OCI-LY3 (cell line): Measurements from ENCODE around the gene NAT14.

Experiments used
- H2AFZ ChIP-seq: fragments of 200-600, 300-600 bp; shearing (Covaris generic); 2 replicates; pipeline ENCODE4 v1.6.0; 2014; ENCODE audit warnings: antibody characterized with exemption, low read depth, low read length
- H3K27ac ChIP-seq: fragments of 200-600, 300-600 bp; sonication (generic); 2 replicates; pipeline ENCODE4 v1.5.1; 2014; ENCODE audit warnings: mild to moderate bottlenecking, low read length, moderate library complexity, mixed read lengths
- H3K27me3 ChIP-seq: fragments of 200-600, 300-600 bp; sonication (generic); 2 replicates; pipeline ENCODE4 v1.6.1; 2014; ENCODE audit warnings: low read depth, low read length, mixed read lengths
- H3K36me3 ChIP-seq: fragments of 200-600, 300-600 bp; sonication (generic); replicated peaks from 2 replicates; pipeline ENCODE3; 2014; ENCODE audit warnings: low read depth, low read length, mixed read lengths
- H3K4me1 ChIP-seq: fragments of 300-600, 200-600 bp; sonication (generic); 2 replicates; pipeline ENCODE4 v1.6.1; 2014; ENCODE audit warnings: low read length, mixed read lengths
- H3K4me2 ChIP-seq: fragments of 200-600, 300-600 bp; sonication (generic); 2 replicates; pipeline ENCODE4 v1.6.1; 2014; ENCODE audit warnings: low read length, mixed read lengths
- H3K4me3 ChIP-seq: fragments of 300-600, 200-600 bp; sonication (generic); 2 replicates; pipeline ENCODE4 v1.5.1; 2014; ENCODE audit warnings: antibody characterized with exemption, mild to moderate bottlenecking, low read length, moderate library complexity
- H3K79me2 ChIP-seq: fragments of 300-600, 200-600 bp; shearing (Covaris generic); 2 replicates; pipeline ENCODE4 v1.6.1; 2014; ENCODE audit warnings: mild to moderate bottlenecking, low read length, mixed read lengths
- H3K9ac ChIP-seq: fragments of 300-600, 200-600 bp; shearing (Covaris generic); 2 replicates; pipeline ENCODE4 v1.6.0; 2014; ENCODE audit warnings: mild to moderate bottlenecking, low read length, moderate library complexity
- H3K9me3 ChIP-seq: fragments of 200-600, 300-600 bp; shearing (Covaris generic); 2 replicates; pipeline ENCODE4 v1.6.1; 2014; ENCODE audit warnings: low read length, mixed read lengths; ENCODE audit not compliant: insufficient read depth
- H4K20me1 ChIP-seq: fragments of 200-600, 300-600 bp; sonication (generic); 2 replicates; pipeline ENCODE4 v1.6.1; 2016; ENCODE audit warnings: low read length, mixed read lengths; ENCODE audit not compliant: insufficient read depth
- EZH2phosphoT487 ChIP-seq: fragments of 200-600 bp; shearing (Covaris generic); IDR thresholded peaks from 2 replicates; pipeline ENCODE4 v1.6.1; 2018; ENCODE audit warnings: antibody characterized with exemption, mixed run types, low read depth
- TF ChIP-seq, protein P1 (sequence below): fragments of 200-600, 300-600 bp; sonication (generic); IDR thresholded peaks from 2 replicates; pipeline ENCODE4 v1.5.1; 2014; ENCODE audit warnings: antibody characterized with exemption, low read length, low read depth

NAT14 gene

GRCh38 chr19:55455576-55456235 is 29.3 kb upstream of the NAT14 start:
- Histone ChIP-seq H3K4me1 (peaks cover 4% of the 10 kb centered on the region), H3K4me3 (no peak overlapping the region), H3K9me3 (no peaks in the 10 kb centered on the region), H3K27me3 (no peaks in the 10 kb centered on the region), H3K27ac (no peak overlapping the region), H3K9ac (no peak overlapping the region), H3K79me2 (no peaks in the 10 kb centered on the region), H4K20me1 (no peaks in the 10 kb centered on the region), H3K36me3 (peaks cover 3% of the 10 kb centered on the region), H3K4me2 (no peak overlapping the region), H2AFZ (no peak overlapping the region)
- TF ChIP-seq, protein P1, sequence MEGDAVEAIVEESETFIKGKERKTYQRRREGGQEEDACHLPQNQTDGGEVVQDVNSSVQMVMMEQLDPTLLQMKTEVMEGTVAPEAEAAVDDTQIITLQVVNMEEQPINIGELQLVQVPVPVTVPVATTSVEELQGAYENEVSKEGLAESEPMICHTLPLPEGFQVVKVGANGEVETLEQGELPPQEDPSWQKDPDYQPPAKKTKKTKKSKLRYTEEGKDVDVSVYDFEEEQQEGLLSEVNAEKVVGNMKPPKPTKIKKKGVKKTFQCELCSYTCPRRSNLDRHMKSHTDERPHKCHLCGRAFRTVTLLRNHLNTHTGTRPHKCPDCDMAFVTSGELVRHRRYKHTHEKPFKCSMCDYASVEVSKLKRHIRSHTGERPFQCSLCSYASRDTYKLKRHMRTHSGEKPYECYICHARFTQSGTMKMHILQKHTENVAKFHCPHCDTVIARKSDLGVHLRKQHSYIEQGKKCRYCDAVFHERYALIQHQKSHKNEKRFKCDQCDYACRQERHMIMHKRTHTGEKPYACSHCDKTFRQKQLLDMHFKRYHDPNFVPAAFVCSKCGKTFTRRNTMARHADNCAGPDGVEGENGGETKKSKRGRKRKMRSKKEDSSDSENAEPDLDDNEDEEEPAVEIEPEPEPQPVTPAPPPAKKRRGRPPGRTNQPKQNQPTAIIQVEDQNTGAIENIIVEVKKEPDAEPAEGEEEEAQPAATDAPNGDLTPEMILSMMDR: no peak
- TF ChIP-seq EZH2phosphoT487: no peak

- Histone ChIP-seq H2AFZ (no peak overlapping the region), H3K9ac (no peak overlapping the region), H3K4me1 (peaks cover 6% of the 10 kb centered on the region), H3K27ac (no peak overlapping the region), H3K36me3 (peaks cover 3% of the 10 kb centered on the region), H3K27me3 (no peaks in the 10 kb centered on the region), H3K4me3 (no peak overlapping the region), H4K20me1 (no peaks in the 10 kb centered on the region), H3K4me2 (no peak overlapping the region), H3K9me3 (no peaks in the 10 kb centered on the region), H3K79me2 (0 out of 2 replicates have a peak, but pooled peaks cover 3% of the 10 kb centered on the region)
- TF ChIP-seq, protein P1: no peak
Measured at GRCh38 chr19:55456347-55456746, 28.6 kb upstream of the NAT14 start.

DNA sequence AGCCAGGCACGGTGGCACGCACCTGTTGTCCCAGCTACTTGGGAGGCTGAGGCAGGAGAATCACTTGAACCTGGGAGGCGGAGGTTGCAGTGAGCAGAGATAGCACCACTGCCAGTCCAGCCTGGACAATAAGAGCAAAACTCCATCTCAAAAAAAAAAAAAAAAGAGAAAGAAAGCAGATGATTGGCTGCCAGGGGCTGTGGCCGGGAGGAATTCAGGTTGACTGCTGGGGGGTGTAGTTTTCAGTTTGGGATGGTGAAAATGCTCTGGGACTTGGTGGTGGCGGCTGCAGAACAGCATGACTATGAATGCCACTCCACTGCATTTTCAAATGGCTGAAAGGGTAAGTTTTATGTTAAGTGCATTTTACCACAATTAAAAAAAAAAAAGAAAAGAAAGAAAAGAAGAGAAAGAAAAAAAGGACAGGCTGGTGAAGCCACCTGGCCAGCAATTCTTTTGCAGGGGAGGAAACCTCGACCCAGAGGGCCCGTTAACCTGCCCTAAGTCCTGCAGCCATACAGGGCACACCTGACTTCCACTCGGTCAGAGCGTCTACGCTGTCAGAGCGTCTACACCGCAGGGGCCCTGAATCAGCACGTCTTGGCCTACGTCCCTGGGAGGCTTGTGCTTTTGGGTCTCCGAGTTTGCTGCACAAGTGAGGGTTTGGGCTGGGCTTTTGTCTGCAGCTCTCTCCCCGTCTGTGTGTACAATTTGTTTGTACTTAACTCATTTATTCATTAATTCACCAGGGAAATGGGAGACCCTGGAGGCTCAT is 27.1 kb upstream of the NAT14 start:
- Histone ChIP-seq H2AFZ (no peak overlapping the region), H3K9me3 (no peaks in the 10 kb centered on the region), H3K36me3 (peaks cover 2% of the 10 kb centered on the region), H3K27me3 (no peaks in the 10 kb centered on the region), H3K9ac (no peak overlapping the region), H4K20me1 (no peaks in the 10 kb centered on the region), H3K4me1 (peaks cover 11% of the 10 kb centered on the region), H3K4me3 (no peak overlapping the region), H3K4me2 (no peak overlapping the region), H3K27ac (no peak overlapping the region), H3K79me2 (0 out of 2 replicates have a peak, but pooled peaks cover 3% of the 10 kb centered on the region)
- TF ChIP-seq, protein P1: no peak
- no peak for TF ChIP-seq EZH2phosphoT487

- no peak for TF ChIP-seq EZH2phosphoT487
- TF ChIP-seq, protein P1: no peak
- Histone ChIP-seq H4K20me1 (no peaks in the 10 kb centered on the region), H3K4me2 (no peak overlapping the region), H3K9ac (no peak overlapping the region), H3K9me3 (no peaks in the 10 kb centered on the region), H3K4me1 (peaks cover 11% of the 10 kb centered on the region), H3K79me2 (0 out of 2 replicates have a peak, but pooled peaks cover 3% of the 10 kb centered on the region), H3K36me3 (no peaks in the 10 kb centered on the region), H3K27ac (no peak overlapping the region), H2AFZ (no peak overlapping the region), H3K4me3 (no peak overlapping the region), H3K27me3 (no peaks in the 10 kb centered on the region)
Measured at GRCh38 chr19:55459551-55459949, 25.4 kb upstream of the NAT14 start.
